GM12878 (cell line): ENCODE results near the gene MAP3K7CL. TPM values are rescaled to one million over a fixed set of nuclear protein-coding genes. Genes with fewer than 3 reads are reported as not detected.

ENCODE experiments used
- ATAC-seq: fragments of 200-7000 bp; cut with Tn5 transposase; 3 replicates; pipeline ENCODE4 v1.9.1; 2020; ENCODE audit warnings: mild to moderate bottlenecking, moderate library complexity
- BruUV-seq: library from RNA; stranded (reverse); fragments of 400-500 nt; replicated peaks from 2 replicates; lab custom pipeline; 2021; lab: Mats Ljungman, UMichigan
- CTCF ChIA-PET: fragments of 300-600 bp; sonication (Branson Sonifier 250); formaldehyde crosslinking; extraction: SDS; loops from one replicate; lab custom pipeline; 2021; ENCODE audit warnings: inconsistent platforms; lab: Yijun Ruan, JAX
- POLR2A ChIA-PET: fragments of 350-600 bp; formaldehyde crosslinking; extraction: SDS; loops from one replicate; lab custom pipeline; 2021; ENCODE audit warnings: inconsistent platforms; lab: Charles Lee
- RAD21 ChIA-PET: fragments of 300-600 bp; sonication (Branson Sonifier 250); formaldehyde crosslinking; loops from one replicate; lab custom pipeline; 2023; ENCODE audit warnings: antibody characterized with exemption; ENCODE audit not compliant: unreplicated experiment; lab: Charles Lee
- SMC1A ChIA-PET: fragments of 300-600 bp; sonication (Branson Sonifier 250); formaldehyde crosslinking; loops from one replicate; lab custom pipeline; 2023; ENCODE audit not compliant: unreplicated experiment, uncharacterized antibody; lab: Charles Lee
- DNase-seq: peaks from one replicate; pipeline ENCODE4 v3.0.0-alpha.2; 2011; ENCODE audit warnings: low read depth, low spot score
- FAIRE-seq: peaks from 3 replicates; lab custom pipeline; 2011; peaks lifted over from hg19 to GRCh38; lab: Jason Lieb, UNC
- H2AFZ ChIP-seq: 2 replicates; pipeline ENCODE4 v1.6.0; 2011; ENCODE audit warnings: low read depth, low read length, control low read depth; ENCODE audit not compliant: control insufficient read depth
- H3K27ac ChIP-seq: 2 replicates; pipeline ENCODE4 v1.5.1; 2011; ENCODE audit warnings: control low read depth; ENCODE audit not compliant: control insufficient read depth, insufficient read depth
- H3K27me3 ChIP-seq, 2 experiments: replicated peaks in 1 of 2; 2 replicates each; pipeline versions ENCODE4 v1.6.0 to v1.6.1; 2011; ENCODE audit warnings: low read length in 1 of 2; ENCODE audit not compliant: control insufficient read depth in 2 of 2, insufficient read depth in 2 of 2
- H3K36me3 ChIP-seq, 2 experiments: 2 replicates each; pipeline ENCODE4 v1.5.1; 2011; ENCODE audit warnings: low read length in 1 of 2; ENCODE audit not compliant: control insufficient read depth in 2 of 2, insufficient read depth in 2 of 2
- H3K4me1 ChIP-seq: 2 replicates; pipeline ENCODE4 v1.6.1; 2011; ENCODE audit warnings: mild to moderate bottlenecking, low read length, moderate library complexity, mixed read lengths; ENCODE audit not compliant: control insufficient read depth, insufficient read depth
- H3K4me2 ChIP-seq: 2 replicates; pipeline ENCODE4 v1.6.0; 2011; ENCODE audit warnings: control low read depth; ENCODE audit not compliant: control insufficient read depth, insufficient read depth
- H3K4me3 ChIP-seq: fragments of 200-600 bp; sonication (generic); 2 replicates; pipeline ENCODE4 v1.5.1; 2016
- H3K79me2 ChIP-seq: 2 replicates; pipeline ENCODE4 v1.6.0; 2011; ENCODE audit warnings: low read length; ENCODE audit not compliant: control insufficient read depth, insufficient read depth
- H3K9ac ChIP-seq: 2 replicates; pipeline ENCODE4 v1.8.0; 2011; ENCODE audit warnings: low read length, control low read depth, mixed read lengths; ENCODE audit not compliant: control insufficient read depth, insufficient read depth
- H3K9me3 ChIP-seq: replicated peaks from 3 replicates; pipeline ENCODE4 v1.5.1; 2011; ENCODE audit warnings: mild to moderate bottlenecking, low read length; ENCODE audit not compliant: control insufficient read depth, insufficient read depth
- H4K20me1 ChIP-seq: 2 replicates; pipeline ENCODE4 v1.6.0; 2011; ENCODE audit not compliant: control insufficient read depth, insufficient read depth
- BHLHE40 ChIP-seq, 2 experiments: fragments of 450-650 bp in 1 of 2; IDR thresholded peaks; 2 replicates each; pipeline ENCODE4 v1.6.1; 2011 to 2017; ENCODE audit warnings: low read depth in 2 of 2, borderline replicate concordance in 1 of 2, improper control_type of control experiment in 1 of 2, low read length in 1 of 2, mild to moderate bottlenecking in 1 of 2
- FOS ChIP-seq: IDR thresholded peaks from 3 replicates; pipeline ENCODE4 v1.6.1; 2011; ENCODE audit warnings: borderline replicate concordance; ENCODE audit not compliant: insufficient read length; ENCODE audit errors: extremely low read depth
- FOXM1 ChIP-seq: IDR thresholded peaks from 2 replicates; pipeline ENCODE4 v1.6.1; 2012; ENCODE audit warnings: low read depth, mild to moderate bottlenecking, inconsistent platforms, low read length, moderate library complexity
- NFIC ChIP-seq: IDR thresholded peaks from 2 replicates; pipeline ENCODE4 v1.6.1; 2012; ENCODE audit warnings: low read depth, mild to moderate bottlenecking, inconsistent platforms, low read length, moderate library complexity
- NFXL1 ChIP-seq: fragments of 450-650 bp; IDR thresholded peaks from 2 replicates; pipeline ENCODE4 v1.6.1; 2017; ENCODE audit warnings: antibody characterized with exemption, mild to moderate bottlenecking, borderline replicate concordance
- RELB ChIP-seq: fragments of 450-650 bp; IDR thresholded peaks from 2 replicates; pipeline ENCODE4 v1.6.1; 2017; ENCODE audit warnings: low read depth, mild to moderate bottlenecking, moderate library complexity
- SKIL ChIP-seq: fragments of 450-650 bp; IDR thresholded peaks from 2 replicates; pipeline ENCODE4 v1.6.1; 2017; ENCODE audit warnings: mild to moderate bottlenecking, low read depth, inconsistent platforms; ENCODE audit not compliant: poor library complexity, severe bottlenecking
- TAF1 ChIP-seq: IDR thresholded peaks from 2 replicates; pipeline ENCODE4 v1.6.1; 2011; ENCODE audit warnings: mild to moderate bottlenecking, low read depth, low read length, borderline replicate concordance
- YY1 ChIP-seq: IDR thresholded peaks from 2 replicates; pipeline ENCODE4 v1.6.1; 2011; ENCODE audit warnings: low read depth, mild to moderate bottlenecking, low read length
- ZNF24 ChIP-seq: fragments of 450-650 bp; IDR thresholded peaks from 2 replicates; pipeline ENCODE4 v1.6.1; 2017; ENCODE audit warnings: antibody characterized with exemption, mild to moderate bottlenecking
- ZNF622 ChIP-seq: fragments of 450-650 bp; IDR thresholded peaks from 2 replicates; pipeline ENCODE4 v1.6.1; 2017; ENCODE audit warnings: mild to moderate bottlenecking, inconsistent platforms
- ZZZ3 ChIP-seq: IDR thresholded peaks from 2 replicates; pipeline ENCODE4 v1.6.1; 2011; ENCODE audit warnings: low read depth; ENCODE audit not compliant: control insufficient read depth, insufficient read length
- WGBS: methylation state at CpG from one replicate; pipeline ENCODE4 v1.1.6; 2016; ENCODE audit warnings: low lambda C conversion rate; ENCODE audit not compliant: insufficient replicate concordance, insufficient coverage; ENCODE audit errors: missing lambda C conversion rate; 5-methylcytosine and 5-hydroxymethylcytosine counted together
- in situ Hi-C: fragments of 300-500 bp; cut with MboI; formaldehyde crosslinking; loops from 9 replicates; pipeline ENCODE4 v1.14.3; 2018; ENCODE audit warnings: mixed read lengths
- intact Hi-C: fragments of 100-400 bp; cut with micrococcal nuclease; formaldehyde crosslinking; loops from one replicate; pipeline ENCODE4 v1.14.2; 2022; ENCODE audit not compliant: unreplicated experiment
- polyA plus RNA-seq, 11 experiments: library from polyadenylated mRNA; depleted of rRNA in 4 of 11; unstranded in 6 of 11; stranded (reverse) in 5 of 11; fragments of >200 nt; fragmentation: Nextera tagmentation in 4 of 11; fragmentation: Illumina TruSeq in 1 of 11; extraction: Ambion mirVana in 4 of 11; extraction: Trizol in 1 of 11; gene quantifications; 1 replicate in 1 of 11; 2 replicates in 10 of 11; pipeline versions ENCODE4 v1.2.1 to v1.2.3, GENCODE V29; 2011 to 2016; ENCODE audit warnings: inconsistent platforms in 2 of 11, missing spikeins in 2 of 11, low read depth in 1 of 11
- total RNA-seq, 4 experiments: library from RNA; depleted of rRNA in 3 of 4; stranded (reverse); fragments of >200 nt in 3 of 4; fragmentation: Illumina TruSeq in 1 of 4; extraction: Trizol in 1 of 4; gene quantifications; 2 replicates each; pipeline versions ENCODE4 v1.2.1 to v1.2.3, GENCODE V29; 2013 to 2021

The MAP3K7CL gene
- total and polyA plus RNA-seq, 10 of the 15 experiments (the other 5 are each of a cell fraction or from before 2014, with no cell fraction given) = 3.2 to 19.7 (median 6.6) TPM

DNA sequence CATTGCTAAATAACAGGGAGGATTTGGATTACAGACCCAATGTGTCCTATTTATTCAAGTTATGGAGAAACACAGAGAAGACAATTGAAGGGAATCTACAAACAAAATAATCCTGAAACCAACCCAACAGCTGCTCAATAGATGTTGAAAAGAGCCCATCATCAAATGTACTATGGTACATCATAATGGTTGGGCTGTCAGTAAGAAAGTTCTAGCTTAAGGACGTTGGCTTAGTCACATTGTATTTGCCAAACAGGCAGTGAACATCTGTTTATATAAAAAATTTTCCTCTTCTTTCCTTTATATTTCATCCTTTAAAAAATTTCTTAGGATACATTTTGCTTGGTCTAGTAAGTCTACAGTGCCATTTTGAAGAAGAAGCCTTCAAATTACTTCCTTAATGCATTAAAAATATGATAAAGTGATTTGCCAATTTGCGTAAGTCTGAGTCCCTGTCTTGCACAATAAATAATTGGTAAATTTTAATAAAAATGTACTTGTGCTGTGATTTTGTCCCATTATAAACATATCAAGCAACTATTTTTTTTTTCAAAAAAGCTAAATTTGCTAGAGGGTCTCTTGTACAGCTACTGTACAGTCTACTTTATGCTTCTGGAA, 14.4 kb downstream of the MAP3K7CL start:
- Histone ChIP-seq H3K27ac (no peak overlapping the region), H3K27me3 (no peaks in the 10 kb centered on the region), H2AFZ (no peak overlapping the region), H3K36me3 (no peaks in the 10 kb centered on the region), H4K20me1 (no peaks in the 10 kb centered on the region), H3K9ac (no peak overlapping the region), H3K4me2 (no peak overlapping the region), H3K79me2 (no peaks in the 10 kb centered on the region), H3K9me3 (no peaks in the 10 kb centered on the region), H3K4me3 (no peak overlapping the region)
- RAD21 ChIA-PET = no interaction called here
- no peak for ATAC-seq
- SMC1A ChIA-PET = interaction anchor here (0.8 to 1.9 kb wide), 8 partner anchors 13 to 74 kb away, joined by 3 to 5 read pairs (median 4); no protein-coding TSS in a partner anchor
- in situ Hi-C loops = no loop called here
- WGBS = 54% methylated on average over 2 of the region's 2 CpGs
- CTCF ChIA-PET = interaction anchor here (0.7 to 1.2 kb wide), 3 partner anchors 12 to 227 kb away, joined by 3 to 4 read pairs (median 3); no protein-coding TSS in a partner anchor
- FAIRE-seq = no peak
- no peak for TF ChIP-seq NFXL1
- TF ChIP-seq ZNF622 = no peak
- TF ChIP-seq ZZZ3 = no peak
- TF ChIP-seq FOXM1 = no peak
- no peak for TF ChIP-seq FOS
- no peak for TF ChIP-seq NFIC
- no peak for TF ChIP-seq YY1
- TF ChIP-seq TAF1 = no peak
- no peak for TF ChIP-seq ZNF24
- no peak for TF ChIP-seq SKIL
- no peak for TF ChIP-seq RELB
- no peak for TF ChIP-seq BHLHE40 (IDR thresholded peaks at IDR 0.05; ENCODE audit: borderline replicate concordance in 1 of 2, low read depth in 2 of 2, low read length in 1 of 2)
- TF ChIP-seq, all 136 proteins: peak for 0
- H3K4me1 ChIP-seq = no peaks in the 10 kb centered on the region
- intact Hi-C loops = no loop called here
- BruUV-seq = no TSS peak
- DNase-seq = no peak
- POLR2A ChIA-PET = no interaction called here
